ENCODE data around the gene NCBP3. TPM values are rescaled to one million over a fixed set of nuclear protein-coding genes. Genes with fewer than 3 reads are reported as not detected.

The NCBP3 gene
- total RNA-seq, 6 experiments from 2014 or later: 22.4 to 28.6 (median 25.3) TPM

- Mint-ChIP-seq H3K4me3 (no peak overlapping the region), H3K36me3 (ENCODE audit: low read depth) (peaks cover 7% of the 10 kb centered on the region), H3K9me3 (peaks cover 13% of the 10 kb centered on the region; the same call in 1 of the 2 replicates), H3K27me3 (ENCODE audit: insufficient read depth) (peaks cover 9% of the 10 kb centered on the region), H3K4me1 (ENCODE audit: low read depth) (peaks cover 6% of the 10 kb centered on the region; the same call in 1 of the 2 replicates), H3K27ac (no peak overlapping the region)
- DNase-seq: no peak
- TF ChIP-seq CTCF (IDR thresholded peaks at IDR 0.05): no peak
Measured at GRCh38 chr17:3765981-3766380, 80.1 kb downstream of the NCBP3 start.

- no peak for TF ChIP-seq CTCF (IDR thresholded peaks at IDR 0.05)
- H3K27me3 Mint-ChIP-seq (ENCODE audit: insufficient read depth): peaks cover 12% of the 10 kb centered on the region
- DNase-seq: no peak
- peaks cover 17% of the 10 kb centered on the region for H3K36me3 Mint-ChIP-seq (ENCODE audit: low read depth)
- H3K27ac Mint-ChIP-seq: no peak overlapping the region
- peaks cover 6% of the 10 kb centered on the region; the same call in 1 of the 2 replicates for H3K4me1 Mint-ChIP-seq (ENCODE audit: low read depth)
- no peak overlapping the region for H3K4me3 Mint-ChIP-seq
- H3K9me3 Mint-ChIP-seq: peaks cover 29% of the 10 kb centered on the region
Measured at GRCh38 chr17:3763777-3764170, 82.3 kb downstream of the NCBP3 start.

- H3K27me3 Mint-ChIP-seq (ENCODE audit: insufficient read depth): peaks cover 8% of the 10 kb centered on the region
- peaks cover 6% of the 10 kb centered on the region; the same call in 1 of the 2 replicates for H3K4me1 Mint-ChIP-seq (ENCODE audit: low read depth)
- H3K4me3 Mint-ChIP-seq: no peak overlapping the region
- H3K27ac Mint-ChIP-seq: no peak overlapping the region
- no peak for TF ChIP-seq CTCF (IDR thresholded peaks at IDR 0.05)
- DNase-seq: no peak
- H3K36me3 Mint-ChIP-seq (ENCODE audit: low read depth): peaks cover 17% of the 10 kb centered on the region
- peaks cover 25% of the 10 kb centered on the region for H3K9me3 Mint-ChIP-seq
Measured at GRCh38 chr17:3762922-3763776, 82.9 kb downstream of the NCBP3 start.

- Mint-ChIP-seq H3K4me3 (no peak overlapping the region), H3K27me3 (ENCODE audit: insufficient read depth) (peaks cover 8% of the 10 kb centered on the region), H3K9me3 (peaks cover 17% of the 10 kb centered on the region), H3K4me1 (ENCODE audit: low read depth) (peaks cover 6% of the 10 kb centered on the region; the same call in 1 of the 2 replicates), H3K27ac (no peak overlapping the region), H3K36me3 (ENCODE audit: low read depth) (peaks cover 12% of the 10 kb centered on the region)
- TF ChIP-seq CTCF (IDR thresholded peaks at IDR 0.05): no peak
- no peak for DNase-seq
Measured at GRCh38 chr17:3761918-3762380, 84.1 kb downstream of the NCBP3 start.

- peaks cover 12% of the 10 kb centered on the region for H3K36me3 Mint-ChIP-seq (ENCODE audit: low read depth)
- H3K27ac Mint-ChIP-seq: no peak overlapping the region
- no peak for DNase-seq
- H3K4me1 Mint-ChIP-seq (ENCODE audit: low read depth): peaks cover 6% of the 10 kb centered on the region; the same call in 1 of the 2 replicates
- no peak overlapping the region for H3K4me3 Mint-ChIP-seq
- TF ChIP-seq CTCF (IDR thresholded peaks at IDR 0.05): no peak
- H3K27me3 Mint-ChIP-seq (ENCODE audit: insufficient read depth): peaks cover 8% of the 10 kb centered on the region
- peaks cover 17% of the 10 kb centered on the region for H3K9me3 Mint-ChIP-seq
Measured at GRCh38 chr17:3761036-3761917, 84.8 kb downstream of the NCBP3 start.
